WTC11 (cell line): ENCODE results near the gene MED27.

Source experiments
- ATF3 ChIP-seq: sonication (generic); formaldehyde crosslinking; conservative IDR thresholded peaks from 2 replicates; pipeline ENCODE4 v1.8.1; 2022; ENCODE audit warnings: mild to moderate bottlenecking, missing genetic modification reagents
- CTCF ChIP-seq: fragments of 200-600 bp; IDR thresholded peaks from 2 replicates; pipeline ENCODE4 v1.8.0; 2022; ENCODE audit warnings: antibody characterized with exemption
- E2F1 ChIP-seq: sonication (generic); formaldehyde crosslinking; IDR thresholded peaks from 2 replicates; pipeline ENCODE4 v1.8.0; 2022; ENCODE audit warnings: mild to moderate bottlenecking, missing genetic modification reagents
- HMGXB4 ChIP-seq: sonication (generic); formaldehyde crosslinking; IDR thresholded peaks from 2 replicates; pipeline ENCODE4 v1.8.1; 2023; ENCODE audit warnings: mild to moderate bottlenecking, moderate library complexity, missing genetic modification reagents
- TF ChIP-seq, protein P1 (sequence below): sonication (generic); formaldehyde crosslinking; IDR thresholded peaks from 2 replicates; pipeline ENCODE4 v1.8.0; 2022; ENCODE audit warnings: missing genetic modification reagents

DNA sequence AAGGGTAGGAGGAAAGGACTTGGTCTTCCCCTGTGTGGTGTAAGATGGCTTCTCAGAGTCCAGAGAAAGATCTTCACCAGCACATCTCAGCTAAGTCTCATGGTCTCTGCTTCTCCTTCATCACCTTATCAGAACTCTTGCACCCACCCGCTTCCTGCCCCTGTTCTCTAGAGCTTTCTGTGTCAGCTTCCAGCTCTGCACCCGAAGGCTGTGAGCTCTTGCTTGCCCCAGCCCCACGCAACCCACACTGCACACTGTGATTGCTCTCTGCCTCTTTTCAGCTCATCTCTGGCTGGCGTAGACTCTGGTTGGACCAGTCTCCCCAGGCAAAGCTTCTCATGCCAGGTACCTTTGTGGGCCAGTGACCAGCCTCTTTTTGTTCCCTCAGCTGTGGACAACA, 246.6 kb downstream of the MED27 start:
- TF ChIP-seq ATF3 (CRISPR knock-in tag) (no peak), HMGXB4 (CRISPR knock-in tag) (no peak), CTCF (no peak), E2F1 (no peak)
- TF ChIP-seq, protein P1, sequence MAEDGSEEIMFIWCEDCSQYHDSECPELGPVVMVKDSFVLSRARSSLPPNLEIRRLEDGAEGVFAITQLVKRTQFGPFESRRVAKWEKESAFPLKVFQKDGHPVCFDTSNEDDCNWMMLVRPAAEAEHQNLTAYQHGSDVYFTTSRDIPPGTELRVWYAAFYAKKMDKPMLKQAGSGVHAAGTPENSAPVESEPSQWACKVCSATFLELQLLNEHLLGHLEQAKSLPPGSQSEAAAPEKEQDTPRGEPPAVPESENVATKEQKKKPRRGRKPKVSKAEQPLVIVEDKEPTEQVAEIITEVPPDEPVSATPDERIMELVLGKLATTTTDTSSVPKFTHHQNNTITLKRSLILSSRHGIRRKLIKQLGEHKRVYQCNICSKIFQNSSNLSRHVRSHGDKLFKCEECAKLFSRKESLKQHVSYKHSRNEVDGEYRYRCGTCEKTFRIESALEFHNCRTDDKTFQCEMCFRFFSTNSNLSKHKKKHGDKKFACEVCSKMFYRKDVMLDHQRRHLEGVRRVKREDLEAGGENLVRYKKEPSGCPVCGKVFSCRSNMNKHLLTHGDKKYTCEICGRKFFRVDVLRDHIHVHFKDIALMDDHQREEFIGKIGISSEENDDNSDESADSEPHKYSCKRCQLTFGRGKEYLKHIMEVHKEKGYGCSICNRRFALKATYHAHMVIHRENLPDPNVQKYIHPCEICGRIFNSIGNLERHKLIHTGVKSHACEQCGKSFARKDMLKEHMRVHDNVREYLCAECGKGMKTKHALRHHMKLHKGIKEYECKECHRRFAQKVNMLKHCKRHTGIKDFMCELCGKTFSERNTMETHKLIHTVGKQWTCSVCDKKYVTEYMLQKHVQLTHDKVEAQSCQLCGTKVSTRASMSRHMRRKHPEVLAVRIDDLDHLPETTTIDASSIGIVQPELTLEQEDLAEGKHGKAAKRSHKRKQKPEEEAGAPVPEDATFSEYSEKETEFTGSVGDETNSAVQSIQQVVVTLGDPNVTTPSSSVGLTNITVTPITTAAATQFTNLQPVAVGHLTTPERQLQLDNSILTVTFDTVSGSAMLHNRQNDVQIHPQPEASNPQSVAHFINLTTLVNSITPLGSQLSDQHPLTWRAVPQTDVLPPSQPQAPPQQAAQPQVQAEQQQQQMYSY (CRISPR knock-in tag): no peak
